ENCODE data around the gene FOXI2. TPM values are rescaled to one million over a fixed set of nuclear protein-coding genes. Genes with fewer than 3 reads are reported as not detected.

Gene FOXI2
- total and polyA plus RNA-seq, 9 donors, result 0.09 to 0.40 (median 0.18) TPM

GRCh38 chr10:127781412-127781811 is 44.4 kb downstream of the FOXI2 start:
- H3K9me3 ChIP-seq (replicated peaks; ENCODE audit: control insufficient read depth, low read depth, low read length), result no peaks in the 10 kb centered on the region
- no peaks in the 10 kb centered on the region for H3K27me3 ChIP-seq (ENCODE audit: control insufficient read depth, insufficient read depth, low read length)
- no peak overlapping the region for H3K27ac ChIP-seq (ENCODE audit: low read length)
- no peaks in the 10 kb centered on the region for H3K4me1 ChIP-seq (ENCODE audit: control insufficient read depth, insufficient read depth, low read length)
- no peak overlapping the region for H3K4me3 ChIP-seq (ENCODE audit: low read length)
- no CpG with 5 or more reads among the region's 1 CpG for WGBS (ENCODE audit: insufficient coverage)
- no peak for DNase-seq
- H3K36me3 ChIP-seq (ENCODE audit: control insufficient read depth, insufficient read depth, low read length), result no peaks in the 10 kb centered on the region

GRCh38 chr10:127787873-127788272 is 50.9 kb downstream of the FOXI2 start:
- H3K27me3 ChIP-seq (ENCODE audit: control insufficient read depth, insufficient read depth, low read length), result no peaks in the 10 kb centered on the region
- no peaks in the 10 kb centered on the region for H3K36me3 ChIP-seq (ENCODE audit: control insufficient read depth, insufficient read depth, low read length)
- H3K4me3 ChIP-seq (ENCODE audit: low read length), result no peak overlapping the region
- H3K4me1 ChIP-seq (ENCODE audit: control insufficient read depth, insufficient read depth, low read length), result no peaks in the 10 kb centered on the region
- no peaks in the 10 kb centered on the region for H3K9me3 ChIP-seq (replicated peaks; ENCODE audit: control insufficient read depth, low read depth, low read length)
- no CpG with 5 or more reads among the region's 2 CpGs for WGBS (ENCODE audit: insufficient coverage)
- H3K27ac ChIP-seq (ENCODE audit: low read length), result no peak overlapping the region
- no peak for DNase-seq

- WGBS (ENCODE audit: insufficient coverage), result 32% methylated on average over 6 of the region's 7 CpGs
Measured at GRCh38 chr10:127790066-127790624, 53.2 kb downstream of the FOXI2 start.

More at GRCh38 chr10:127790066-127790624, 53.2 kb downstream of the FOXI2 start:
- no peak overlapping the region for H3K4me3 ChIP-seq (ENCODE audit: low read length)
- no peaks in the 10 kb centered on the region for H3K9me3 ChIP-seq (replicated peaks; ENCODE audit: control insufficient read depth, low read depth, low read length)
- H3K4me1 ChIP-seq (ENCODE audit: control insufficient read depth, insufficient read depth, low read length), result no peaks in the 10 kb centered on the region
- no peak for DNase-seq
- no peak overlapping the region for H3K27ac ChIP-seq (ENCODE audit: low read length)
- no peaks in the 10 kb centered on the region for H3K36me3 ChIP-seq (ENCODE audit: control insufficient read depth, insufficient read depth, low read length)
- H3K27me3 ChIP-seq (ENCODE audit: control insufficient read depth, insufficient read depth, low read length), result peaks cover 3% of the 10 kb centered on the region

Other genes with a start within 250 kb of the FOXI2 start
- gene NPS, start 187.9 kb upstream of the FOXI2 start, total RNA-seq, result not detected
- gene NPS, start 187.9 kb upstream of the FOXI2 start, polyA plus RNA-seq (ENCODE audit: insufficient read depth in 1 of 8, insufficient read length in 8 of 8, low replicate concordance in 1 of 8), result not detected
- gene CLRN3, start 155.8 kb downstream of the FOXI2 start, total RNA-seq, result 0.09 TPM
- 1 to 10 TPM in 1 of 8 donors, under 1 TPM in 5, not detected in 2; 0.15 to 4.4 (median 0.28) TPM for gene CLRN3, start 155.8 kb downstream of the FOXI2 start, polyA plus RNA-seq (ENCODE audit: insufficient read depth in 1 of 8, insufficient read length in 8 of 8, low replicate concordance in 1 of 8)
- gene PTPRE, start 169.9 kb downstream of the FOXI2 start, total RNA-seq, result 5.5 TPM
- 1 to 10 TPM; 3.3 to 6.3 (median 4.4) TPM for gene PTPRE, start 169.9 kb downstream of the FOXI2 start, polyA plus RNA-seq (ENCODE audit: insufficient read depth in 1 of 8, insufficient read length in 8 of 8, low replicate concordance in 1 of 8)

Measured in muscle of leg (tissue), 11 donors.